Osteocyte (in vitro differentiated cells): ENCODE results near the gene SUN3. TPM values are rescaled to one million over a fixed set of nuclear protein-coding genes. Genes with fewer than 3 reads are reported as not detected.

Source experiments
- DNase-seq: peaks from one replicate; pipeline ENCODE4 v3.0.0; 2021; ENCODE audit warnings: mixed read lengths; ENCODE audit not compliant: unreplicated experiment; ENCODE audit errors: extremely low spot score
- H3K27ac Mint-ChIP-seq: one replicate; pipeline ENCODE4 v1.8.0; 2021; ENCODE audit warnings: mild to moderate bottlenecking, mixed read lengths; ENCODE audit not compliant: unreplicated experiment
- H3K27me3 Mint-ChIP-seq: one replicate; pipeline ENCODE4 v1.8.0; 2021; ENCODE audit warnings: mixed read lengths; ENCODE audit not compliant: unreplicated experiment
- H3K36me3 Mint-ChIP-seq: one replicate; pipeline ENCODE4 v1.8.0; 2021; ENCODE audit warnings: mixed read lengths; ENCODE audit not compliant: unreplicated experiment
- H3K4me1 Mint-ChIP-seq: one replicate; pipeline ENCODE4 v1.8.0; 2021; ENCODE audit warnings: mixed read lengths; ENCODE audit not compliant: unreplicated experiment
- H3K4me3 Mint-ChIP-seq: one replicate; pipeline ENCODE4 v1.8.0; 2021; ENCODE audit warnings: mild to moderate bottlenecking, moderate library complexity, mixed read lengths; ENCODE audit not compliant: unreplicated experiment
- H3K9me3 Mint-ChIP-seq: one replicate; pipeline ENCODE4 v1.8.0; 2021; ENCODE audit warnings: mixed read lengths; ENCODE audit not compliant: unreplicated experiment
- CTCF ChIP-seq: fragments of 200-600 bp; sonication (generic); IDR thresholded peaks from 2 replicates; pipeline ENCODE4 v1.5.0; 2021; ENCODE audit warnings: antibody characterized with exemption, mild to moderate bottlenecking, moderate library complexity
- total RNA-seq: library from RNA; stranded (reverse); gene quantifications from 2 replicates; pipeline ENCODE4 v1.2.1, GENCODE V29; 2021

Gene SUN3
- total RNA-seq, 1 donor from 2014 or later: not detected

DNA sequence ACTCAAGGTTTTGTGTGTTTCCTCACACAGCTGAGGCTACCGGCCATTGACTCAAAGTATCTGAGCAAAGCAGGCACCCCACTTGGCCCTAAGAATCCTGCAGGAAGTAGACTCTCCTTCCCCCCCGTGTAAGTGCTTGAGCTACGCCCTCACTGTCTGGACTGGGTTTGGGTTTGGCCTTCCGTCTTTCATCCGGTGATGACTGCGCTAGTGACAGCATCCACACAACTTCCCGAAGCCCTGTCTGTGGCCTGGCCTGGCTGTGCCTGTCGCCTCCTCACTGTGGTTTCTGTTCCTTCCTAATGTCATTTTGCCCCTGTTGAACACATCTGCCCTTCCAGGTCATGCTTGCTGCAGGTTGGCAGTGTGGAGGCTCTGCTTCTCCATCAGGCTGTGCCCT lies 20.9 kb upstream of the SUN3 start:
- DNase-seq: no peak
- H3K9me3 Mint-ChIP-seq: no peaks in the 10 kb centered on the region
- H3K36me3 Mint-ChIP-seq: no peaks in the 10 kb centered on the region
- H3K4me1 Mint-ChIP-seq: no peaks in the 10 kb centered on the region
- H3K27me3 Mint-ChIP-seq: peaks cover 2% of the 10 kb centered on the region
- H3K27ac Mint-ChIP-seq: no peak overlapping the region
- TF ChIP-seq CTCF: no peak
- no peak overlapping the region for H3K4me3 Mint-ChIP-seq

DNA sequence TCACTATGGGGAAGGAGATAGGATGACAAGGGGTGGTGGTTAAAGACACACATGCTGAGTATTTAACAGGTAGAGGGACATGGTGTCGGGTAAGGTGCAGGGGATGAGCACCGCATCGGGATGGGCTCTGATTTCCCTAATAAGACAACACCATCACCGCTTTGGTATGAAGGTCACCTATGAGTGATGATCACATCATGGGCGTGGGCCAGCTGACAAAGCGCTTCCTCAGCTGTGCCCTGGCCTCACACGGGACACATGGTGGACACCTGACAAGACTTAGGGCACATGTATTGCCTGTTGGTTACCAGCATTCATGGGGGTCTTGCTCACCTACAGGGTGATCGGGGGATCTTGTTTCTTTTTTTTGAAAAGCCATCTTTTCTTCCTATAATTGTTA lies 19.2 kb upstream of the SUN3 start:
- DNase-seq: no peak
- no peak overlapping the region for H3K4me3 Mint-ChIP-seq
- H3K4me1 Mint-ChIP-seq: no peaks in the 10 kb centered on the region
- no peaks in the 10 kb centered on the region for H3K36me3 Mint-ChIP-seq
- no peak overlapping the region for H3K27ac Mint-ChIP-seq
- TF ChIP-seq CTCF: no peak
- H3K27me3 Mint-ChIP-seq: peaks cover 2% of the 10 kb centered on the region
- no peaks in the 10 kb centered on the region for H3K9me3 Mint-ChIP-seq

GRCh38 chr7:48046458-48046857 lies 17.6 kb upstream of the SUN3 start:
- H3K27ac Mint-ChIP-seq: no peak overlapping the region
- no peak for DNase-seq
- H3K4me3 Mint-ChIP-seq: no peak overlapping the region
- no peaks in the 10 kb centered on the region for H3K9me3 Mint-ChIP-seq
- H3K27me3 Mint-ChIP-seq: peaks cover 2% of the 10 kb centered on the region
- H3K36me3 Mint-ChIP-seq: no peaks in the 10 kb centered on the region
- peaks cover 8% of the 10 kb centered on the region for H3K4me1 Mint-ChIP-seq
- TF ChIP-seq CTCF: no peak

GRCh38 chr7:48045195-48045765 lies 16.4 kb upstream of the SUN3 start:
- Mint-ChIP-seq H3K4me1 (peaks cover 17% of the 10 kb centered on the region), H3K27ac (no peak overlapping the region), H3K9me3 (no peaks in the 10 kb centered on the region)

GRCh38 chr7:48042636-48043035 lies 13.7 kb upstream of the SUN3 start:
- H3K27ac Mint-ChIP-seq: no peak overlapping the region
- no peak for TF ChIP-seq CTCF
- H3K27me3 Mint-ChIP-seq: peaks cover 2% of the 10 kb centered on the region
- H3K36me3 Mint-ChIP-seq: no peaks in the 10 kb centered on the region
- no peak overlapping the region for H3K4me3 Mint-ChIP-seq
- no peak for DNase-seq
- no peaks in the 10 kb centered on the region for H3K9me3 Mint-ChIP-seq
- peaks cover 17% of the 10 kb centered on the region for H3K4me1 Mint-ChIP-seq

More at GRCh38 chr7:48045195-48045765, 16.4 kb upstream of the SUN3 start:
- Mint-ChIP-seq H3K36me3 (no peaks in the 10 kb centered on the region), H3K27me3 (peaks cover 2% of the 10 kb centered on the region), H3K4me3 (no peak overlapping the region)
- no peak for TF ChIP-seq CTCF
- DNase-seq: no peak
